GM12873 (cell line): ENCODE results near the gene SPRED3.

ENCODE experiments used
- TF ChIP-seq, protein P1 (sequence below): IDR thresholded peaks from 2 replicates; pipeline ENCODE4 v1.5.1; 2012; ENCODE audit warnings: low read depth, mild to moderate bottlenecking, moderate library complexity, low read length, control low read depth; ENCODE audit not compliant: insufficient read depth; ENCODE audit errors: missing control alignments

SPRED3 gene

DNA sequence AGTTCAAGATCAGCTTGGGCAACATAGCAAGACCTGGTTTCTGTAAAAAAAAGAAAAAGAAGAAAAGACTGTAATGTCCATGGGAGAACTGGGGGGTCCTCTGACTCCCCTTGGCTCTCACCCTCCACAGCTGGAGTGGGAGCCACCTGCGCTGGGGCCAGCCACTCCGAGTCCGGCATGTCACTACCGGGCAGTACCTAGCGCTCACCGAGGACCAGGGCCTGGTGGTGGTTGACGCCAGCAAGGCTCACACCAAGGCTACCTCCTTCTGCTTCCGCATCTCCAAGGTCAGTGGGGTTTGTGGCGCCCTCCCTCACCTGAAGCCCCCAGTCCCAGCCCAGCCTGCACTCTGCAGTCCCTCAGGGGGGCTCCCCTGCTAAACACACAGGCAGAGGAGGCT is 59.7 kb downstream of the SPRED3 start:
- TF ChIP-seq, protein P1, sequence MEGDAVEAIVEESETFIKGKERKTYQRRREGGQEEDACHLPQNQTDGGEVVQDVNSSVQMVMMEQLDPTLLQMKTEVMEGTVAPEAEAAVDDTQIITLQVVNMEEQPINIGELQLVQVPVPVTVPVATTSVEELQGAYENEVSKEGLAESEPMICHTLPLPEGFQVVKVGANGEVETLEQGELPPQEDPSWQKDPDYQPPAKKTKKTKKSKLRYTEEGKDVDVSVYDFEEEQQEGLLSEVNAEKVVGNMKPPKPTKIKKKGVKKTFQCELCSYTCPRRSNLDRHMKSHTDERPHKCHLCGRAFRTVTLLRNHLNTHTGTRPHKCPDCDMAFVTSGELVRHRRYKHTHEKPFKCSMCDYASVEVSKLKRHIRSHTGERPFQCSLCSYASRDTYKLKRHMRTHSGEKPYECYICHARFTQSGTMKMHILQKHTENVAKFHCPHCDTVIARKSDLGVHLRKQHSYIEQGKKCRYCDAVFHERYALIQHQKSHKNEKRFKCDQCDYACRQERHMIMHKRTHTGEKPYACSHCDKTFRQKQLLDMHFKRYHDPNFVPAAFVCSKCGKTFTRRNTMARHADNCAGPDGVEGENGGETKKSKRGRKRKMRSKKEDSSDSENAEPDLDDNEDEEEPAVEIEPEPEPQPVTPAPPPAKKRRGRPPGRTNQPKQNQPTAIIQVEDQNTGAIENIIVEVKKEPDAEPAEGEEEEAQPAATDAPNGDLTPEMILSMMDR = no peak
